Mucosa of rectum (tissue), 2 donors: Measurements from ENCODE around the gene GRB7.
"Not testable (repeated sequence)": the region's sequence is repeated elsewhere in the genome, so short reads cannot be mapped to it uniquely, and the experiment has no call there.

Source experiments
- H3K27ac ChIP-seq, 2 donors: one replicate each; pipeline ENCODE4 v1.7.0; 2013; ENCODE audit warnings: inconsistent platforms in 2 of 2, low read depth in 2 of 2, low read length in 2 of 2
- H3K27me3 ChIP-seq, 2 donors: one replicate each; pipeline ENCODE4 v1.7.0; 2013; ENCODE audit warnings: low read length in 2 of 2; ENCODE audit not compliant: control insufficient read depth in 2 of 2, insufficient read depth in 2 of 2
- H3K36me3 ChIP-seq, 2 donors: one replicate each; pipeline ENCODE4 v1.7.0; 2013; ENCODE audit warnings: low read length in 2 of 2; ENCODE audit not compliant: control insufficient read depth in 2 of 2, insufficient read depth in 2 of 2
- H3K4me1 ChIP-seq, 2 donors: one replicate each; pipeline ENCODE4 v1.7.0; 2013; ENCODE audit warnings: low read length in 2 of 2, mild to moderate bottlenecking in 1 of 2; ENCODE audit not compliant: control insufficient read depth in 2 of 2, insufficient read depth in 2 of 2
- H3K4me3 ChIP-seq, 2 donors: one replicate each; pipeline ENCODE4 v1.7.0; 2013; ENCODE audit warnings: low read length in 2 of 2
- H3K9ac ChIP-seq, 2 donors: one replicate each; pipeline ENCODE4 v1.7.0; 2013; ENCODE audit warnings: low read length in 2 of 2, low read depth in 1 of 2, mild to moderate bottlenecking in 1 of 2
- H3K9me3 ChIP-seq, 2 donors: one replicate each; pipeline ENCODE4 v1.7.0; 2013; ENCODE audit warnings: low read length in 2 of 2; ENCODE audit not compliant: control insufficient read depth in 2 of 2
- donor health status: healthy.
- donor health status: Normal muscosa, but diverticular disease.

The GRB7 gene

GRCh38 chr17:39740357-39741111, 2.8 kb downstream of the GRB7 start:
- peak overlapping the region; percentile 80 to 85 for H3K9ac ChIP-seq
- peaks cover 16 to 20% of the 10 kb centered on the region in 2 donors for H3K36me3 ChIP-seq
- peaks cover 17 to 33% of the 10 kb centered on the region in 2 donors for H3K4me1 ChIP-seq
- peaks cover 0 to 14% of the 10 kb centered on the region in 2 donors for H3K27me3 ChIP-seq
- H3K4me3 ChIP-seq: peak overlapping the region; percentile 71 to 81
- peak overlapping the region; percentile 94 to 95 for H3K27ac ChIP-seq
- no peaks in the 10 kb centered on the region for H3K9me3 ChIP-seq

- no peaks in the 10 kb centered on the region for H3K9me3 ChIP-seq
- no peak overlapping the region for H3K9ac ChIP-seq
- no peak overlapping the region for H3K4me3 ChIP-seq
- H3K27ac ChIP-seq: no peak overlapping the region
- peaks cover 18 to 22% of the 10 kb centered on the region in 2 donors for H3K36me3 ChIP-seq
- peaks cover 17 to 21% of the 10 kb centered on the region in 2 donors for H3K4me1 ChIP-seq
- peaks cover 0 to 14% of the 10 kb centered on the region in 2 donors for H3K27me3 ChIP-seq
Measured at GRCh38 chr17:39742126-39742855, 4.6 kb downstream of the GRB7 start.

- Histone ChIP-seq H3K9ac (no peak overlapping the region), H3K9me3 (no peaks in the 10 kb centered on the region), H3K4me3 (no peak overlapping the region), H3K27ac (no peak overlapping the region), H3K4me1 (peaks cover 13 to 19% of the 10 kb centered on the region in 2 donors), H3K36me3 (peaks cover 18 to 22% of the 10 kb centered on the region in 2 donors), H3K27me3 (peaks cover 0 to 12% of the 10 kb centered on the region in 2 donors)
Measured at GRCh38 chr17:39742856-39743436, 5.2 kb downstream of the GRB7 start.

GRCh38 chr17:39744075-39744835, 6.5 kb downstream of the GRB7 start:
- no peak overlapping the region for H3K4me3 ChIP-seq
- H3K36me3 ChIP-seq: peaks cover 18 to 22% of the 10 kb centered on the region in 2 donors
- H3K27me3 ChIP-seq: peaks cover 0 to 12% of the 10 kb centered on the region in 2 donors
- no peaks in the 10 kb centered on the region for H3K9me3 ChIP-seq
- no peak overlapping the region for H3K9ac ChIP-seq
- no peak overlapping the region for H3K27ac ChIP-seq
- H3K4me1 ChIP-seq: peaks cover 9 to 19% of the 10 kb centered on the region in 2 donors

- Histone ChIP-seq H3K36me3 (peaks cover 18 to 22% of the 10 kb centered on the region in 2 donors), H3K4me1 (peaks cover 9 to 13% of the 10 kb centered on the region in 2 donors), H3K27ac (no peak overlapping the region), H3K27me3 (peaks cover 0 to 10% of the 10 kb centered on the region in 2 donors), H3K4me3 (no peak overlapping the region), H3K9ac (no peak overlapping the region), H3K9me3 (no peaks in the 10 kb centered on the region)
Measured at GRCh38 chr17:39744836-39745215, 7.1 kb downstream of the GRB7 start.

- Histone ChIP-seq H3K9me3 (no peaks in the 10 kb centered on the region), H3K27me3 (peaks cover 0 to 7% of the 10 kb centered on the region in 2 donors), H3K4me3 (no peak overlapping the region), H3K36me3 (peaks cover 18 to 22% of the 10 kb centered on the region in 2 donors), H3K27ac (no peak overlapping the region), H3K4me1 (peaks cover 5 to 10% of the 10 kb centered on the region in 2 donors), H3K9ac (no peak overlapping the region)
Measured at GRCh38 chr17:39745335-39746144, 7.8 kb downstream of the GRB7 start.

GRCh38 chr17:39746145-39746461, 8.4 kb downstream of the GRB7 start:
- no peak overlapping the region for H3K9ac ChIP-seq
- peaks cover 18 to 22% of the 10 kb centered on the region in 2 donors for H3K36me3 ChIP-seq
- no peaks in the 10 kb centered on the region for H3K9me3 ChIP-seq
- H3K4me3 ChIP-seq: no peak overlapping the region
- peaks cover 0 to 7% of the 10 kb centered on the region in 2 donors for H3K27me3 ChIP-seq
- no peak overlapping the region for H3K27ac ChIP-seq
- H3K4me1 ChIP-seq: peaks cover 0 to 4% of the 10 kb centered on the region in 2 donors

GRCh38 chr17:39747745-39748144, 10.0 kb downstream of the GRB7 start:
- Histone ChIP-seq H3K4me3 (no peak overlapping the region), H3K9ac (no peak overlapping the region), H3K4me1 (peaks cover 0 to 4% of the 10 kb centered on the region in 2 donors), H3K27ac (no peak overlapping the region), H3K27me3 (peaks cover 0 to 7% of the 10 kb centered on the region in 2 donors), H3K36me3 (peaks cover 18 to 20% of the 10 kb centered on the region in 2 donors), H3K9me3 (no peaks in the 10 kb centered on the region)

- not testable (repeated sequence) for H3K9me3 ChIP-seq, H3K4me1 ChIP-seq, H3K27ac ChIP-seq, H3K9ac ChIP-seq, H3K27me3 ChIP-seq, H3K4me3 ChIP-seq
- peaks cover 12 to 15% of the 10 kb centered on the region in 2 donors for H3K36me3 ChIP-seq
Measured at GRCh38 chr17:39748444-39749034, 10.8 kb downstream of the GRB7 start.
